SK-N-MC (cell line): Measurements from ENCODE around the gene KRTAP9-6.

Source experiments
- EZH2 ChIP-seq: fragments of 200-600 bp; sonication (generic); IDR thresholded peaks from one replicate; pipeline ENCODE4 v1.6.1; 2017; ENCODE audit warnings: antibody characterized with exemption
- FOXP2 ChIP-seq: optimal IDR thresholded peaks from 2 replicates; pipeline ENCODE3; 2011; ENCODE audit warnings: mild to moderate bottlenecking, moderate library complexity; ENCODE audit not compliant: insufficient read depth; ENCODE audit errors: extremely low read length, control extremely low read depth
- POLR2AphosphoS5 ChIP-seq: IDR thresholded peaks from 2 replicates; pipeline ENCODE4 v1.6.1; 2012; ENCODE audit warnings: mild to moderate bottlenecking, low read depth, low read length, borderline replicate concordance

DNA sequence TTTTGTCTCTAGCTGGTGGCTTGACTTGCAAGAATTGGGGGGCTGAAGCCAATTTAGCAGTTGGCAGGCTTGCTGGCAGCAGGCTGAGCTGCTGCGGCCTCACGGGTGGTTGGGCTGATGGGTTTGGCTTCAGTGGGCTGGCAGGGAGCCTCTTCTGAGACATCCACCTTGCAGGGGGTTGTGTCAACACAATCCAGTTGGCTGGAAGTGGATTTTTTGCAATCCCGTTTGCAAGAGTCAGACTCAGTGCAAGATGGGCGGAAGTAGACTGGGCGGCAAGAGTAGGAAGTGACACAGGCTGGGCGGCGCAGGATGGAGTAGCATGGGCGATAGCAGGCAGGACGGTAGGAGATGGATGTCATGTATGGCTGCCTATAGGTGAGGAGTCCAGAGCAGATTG lies 42.5 kb downstream of the KRTAP9-6 start:
- TF ChIP-seq POLR2AphosphoS5 (no peak), EZH2 (no peak), FOXP2 (no peak)
